VCaP (cell line): ENCODE measurements around the gene CCL4.

ENCODE experiments used
- H3K27ac ChIP-seq: fragments of 450-650 bp; 2 replicates; pipeline ENCODE4 v1.5.1; 2017
- CTCF ChIP-seq: fragments of 450-650 bp; conservative IDR thresholded peaks from 2 replicates; pipeline ENCODE4 v1.5.1; 2017; ENCODE audit warnings: mild to moderate bottlenecking, moderate library complexity

CCL4 gene

DNA sequence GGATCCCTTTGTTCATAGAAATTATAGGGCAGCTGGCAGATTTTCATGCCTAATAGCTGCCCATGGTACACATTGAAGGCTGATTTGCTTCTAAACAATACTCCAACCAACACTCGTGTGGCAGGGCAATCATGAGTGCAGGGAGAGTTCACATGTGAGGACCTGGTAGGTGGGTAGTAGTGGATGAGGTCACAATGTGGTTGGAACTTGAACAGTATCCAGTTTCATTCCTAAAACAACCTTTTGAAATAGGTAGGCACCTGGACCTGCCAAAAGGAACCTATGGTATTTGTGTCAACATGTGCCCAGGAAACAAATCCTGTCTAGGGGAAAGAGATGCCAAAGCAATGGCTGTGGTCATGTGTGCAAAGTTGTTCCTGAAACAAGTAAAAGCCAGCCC, 32.8 kb downstream of the CCL4 start:
- no peak overlapping the region for H3K27ac ChIP-seq
- TF ChIP-seq CTCF, result no peak

DNA sequence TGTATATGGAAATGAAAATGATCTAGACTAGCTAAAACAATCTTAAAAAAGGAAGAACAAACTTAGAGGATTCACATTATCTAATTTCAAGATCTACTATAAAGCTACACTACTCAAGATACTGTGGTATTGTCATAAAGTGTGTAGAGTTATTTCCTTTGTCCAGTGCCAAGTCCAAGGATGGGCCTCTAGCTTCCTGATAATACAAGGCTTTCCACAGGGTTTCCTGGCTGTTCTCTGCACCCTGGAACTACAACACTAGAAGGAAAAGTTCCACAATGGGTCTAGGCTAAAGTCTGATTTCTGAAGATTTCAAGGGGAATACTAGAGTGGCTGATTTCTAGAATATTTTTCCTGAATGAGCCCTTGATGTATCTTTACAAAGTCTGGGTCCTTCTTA, 38.6 kb downstream of the CCL4 start:
- H3K27ac ChIP-seq, result no peak overlapping the region
- no peak for TF ChIP-seq CTCF

DNA sequence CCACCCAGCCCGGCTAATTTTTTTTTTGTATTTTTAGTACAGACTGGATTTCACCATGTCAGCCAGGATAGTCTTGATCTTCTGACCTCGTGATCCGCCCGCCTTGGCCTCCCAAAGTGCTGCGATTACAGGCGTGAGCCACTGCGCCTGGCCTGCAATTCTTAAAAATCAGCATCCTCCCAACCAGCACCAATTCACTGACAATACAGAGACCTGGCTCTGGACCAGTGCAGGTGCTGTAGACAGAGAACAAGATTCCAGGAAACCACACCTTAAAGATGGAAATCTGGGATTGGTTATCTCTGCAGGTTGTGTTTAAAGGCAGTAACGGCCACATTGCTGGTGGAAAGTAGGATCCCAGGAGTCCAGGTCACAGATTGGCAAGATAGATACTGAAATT, 39.2 kb downstream of the CCL4 start:
- TF ChIP-seq CTCF, result no peak

DNA sequence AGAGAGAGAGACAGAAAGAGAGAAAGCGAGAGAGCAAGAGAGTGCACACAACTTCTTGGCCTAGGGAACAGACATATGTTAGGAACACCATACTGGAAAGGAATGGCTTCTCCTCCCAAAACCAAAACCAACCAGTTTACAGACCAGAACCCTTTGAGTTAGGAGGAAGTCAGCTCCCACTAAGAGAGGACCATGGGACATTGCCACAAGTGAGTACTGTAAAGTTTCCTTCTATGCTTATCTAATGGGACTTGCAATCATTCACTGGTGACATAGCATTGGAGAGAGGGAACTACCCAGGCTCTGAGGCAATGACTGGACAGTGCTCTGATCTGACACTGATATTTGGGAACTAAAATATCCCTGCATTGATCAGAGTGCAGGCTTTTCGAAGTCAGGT, 40.4 kb downstream of the CCL4 start:
- H3K27ac ChIP-seq, result no peak overlapping the region
- no peak for TF ChIP-seq CTCF

More for the DNA sequence above, 39.2 kb downstream of the CCL4 start:
- H3K27ac ChIP-seq, result no peak overlapping the region

GRCh38 chr17:36144981-36145729, 41.5 kb downstream of the CCL4 start:
- no peak for TF ChIP-seq CTCF
- H3K27ac ChIP-seq, result no peak overlapping the region

DNA sequence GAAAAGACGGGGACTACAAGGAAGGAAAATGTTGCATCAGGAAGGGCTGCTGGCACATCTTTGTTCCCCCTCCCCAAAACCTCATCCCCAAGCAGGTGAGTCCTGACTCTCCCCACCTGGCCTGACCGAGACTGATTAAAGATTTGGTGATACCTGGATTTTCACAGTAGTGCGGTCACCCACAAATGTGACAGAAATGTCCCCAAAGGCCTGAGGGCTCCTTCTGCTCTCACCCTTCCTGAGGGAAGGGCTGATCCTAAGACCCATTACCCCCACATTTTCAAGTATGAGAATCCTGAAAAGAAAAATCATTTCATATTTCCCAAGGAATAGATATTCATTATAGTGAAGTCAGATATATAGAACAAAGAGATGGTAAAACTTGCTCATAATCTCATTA, 44.0 kb downstream of the CCL4 start:
- no peak overlapping the region for H3K27ac ChIP-seq
- no peak for TF ChIP-seq CTCF

- no peak overlapping the region for H3K27ac ChIP-seq
These were observed 45.1 kb downstream of the CCL4 start for GRCh38 chr17:36148559-36149295.

More at GRCh38 chr17:36148559-36149295, 45.1 kb downstream of the CCL4 start:
- peak; percentile 100 for TF ChIP-seq CTCF
